NCI-H345 treated with DMSO at 0.1 percent for 48 hours (cell line): ENCODE data around the gene ZBP1.

Experiments used
- DNase-seq: peaks from one replicate; lab custom pipeline; 2025; ENCODE audit not compliant: unreplicated experiment; lab: John Stamatoyannopoulos, UW

The ZBP1 gene

GRCh38 chr20:57619051-57619831 lies 985 bp downstream of the ZBP1 start:
- no peak for DNase-seq

DNA sequence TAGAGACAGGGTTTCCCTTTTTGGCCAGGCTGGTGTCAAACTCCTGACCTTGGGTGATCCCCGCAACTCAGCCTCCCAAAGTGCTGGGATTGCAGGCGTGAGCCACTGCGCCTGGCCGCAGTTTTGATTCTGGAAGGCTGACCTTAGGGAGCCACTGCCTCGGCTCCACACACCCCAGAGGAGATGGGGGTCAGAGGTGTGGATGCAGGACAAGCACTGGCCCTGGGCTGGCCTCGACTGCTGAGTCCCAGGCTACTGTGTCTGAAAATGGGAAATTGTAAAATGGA lies 1.5 kb downstream of the ZBP1 start:
- DNase-seq: no peak

DNA sequence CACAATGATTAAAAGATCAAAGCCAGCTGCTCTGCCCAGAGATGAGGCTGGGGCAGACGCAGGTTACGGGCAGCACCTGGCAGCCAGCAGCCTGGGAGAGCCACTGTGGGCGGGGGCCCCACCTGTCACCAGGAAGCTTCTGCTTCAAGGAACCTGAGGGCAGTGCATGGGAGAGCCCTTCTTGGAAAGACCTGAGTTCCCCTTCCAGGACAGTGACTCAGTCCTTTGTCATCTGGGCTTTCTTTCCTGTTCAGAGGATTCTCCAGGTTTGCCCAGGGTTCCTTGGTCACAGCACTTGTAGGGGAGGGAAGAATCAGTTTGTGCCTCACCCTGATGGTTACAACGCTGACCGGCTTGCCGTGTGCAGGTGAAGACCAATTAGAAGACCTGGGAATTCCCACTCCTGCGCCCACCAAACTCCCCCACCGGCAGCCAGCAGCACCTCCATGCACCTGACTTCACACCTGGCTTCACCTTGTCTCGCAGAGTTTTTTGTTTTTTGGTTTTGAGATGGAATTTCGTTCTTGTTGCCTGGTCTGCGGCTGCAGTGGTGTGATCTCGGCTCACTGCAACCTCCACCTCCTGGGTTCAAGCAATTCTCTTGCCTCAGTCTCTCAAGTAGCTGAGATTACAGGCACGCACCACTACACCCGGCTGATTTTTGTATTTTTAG lies 2.0 kb downstream of the ZBP1 start:
- DNase-seq: no peak

DNA sequence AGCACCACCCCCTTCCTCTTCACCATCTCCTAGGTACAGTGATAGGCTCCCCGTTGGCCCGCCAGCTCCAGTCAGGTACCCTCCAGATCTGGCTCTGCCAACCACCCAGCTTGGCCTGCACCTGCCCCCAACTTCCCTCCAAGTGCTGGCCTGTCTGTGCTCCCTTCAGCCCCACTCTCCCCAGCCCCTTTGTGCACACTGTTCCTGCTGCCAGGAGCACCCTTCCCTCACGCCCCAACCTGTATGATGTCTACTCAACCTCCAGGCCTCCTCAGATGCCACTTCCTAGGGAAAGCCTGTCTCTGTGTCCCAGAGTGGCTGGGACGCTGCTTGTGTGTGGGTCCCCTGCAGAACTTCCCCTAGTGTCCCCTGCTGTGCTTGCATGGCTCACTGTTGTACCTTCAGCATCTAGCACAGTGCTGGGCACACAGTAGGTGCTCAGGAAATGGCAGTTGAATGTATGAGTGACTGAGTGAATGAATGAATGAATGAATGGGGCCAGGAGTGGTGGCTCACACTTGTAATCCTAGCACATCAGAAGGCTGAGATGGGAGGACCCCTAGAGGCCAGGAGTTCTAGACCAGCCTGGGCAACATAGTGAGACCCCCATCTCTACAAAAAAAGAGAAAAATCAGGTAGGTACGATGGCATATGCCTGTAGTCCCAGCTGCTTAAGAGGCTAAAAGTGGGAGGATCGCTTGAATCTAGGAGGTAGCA lies 3.0 kb downstream of the ZBP1 start:
- DNase-seq: no peak

DNA sequence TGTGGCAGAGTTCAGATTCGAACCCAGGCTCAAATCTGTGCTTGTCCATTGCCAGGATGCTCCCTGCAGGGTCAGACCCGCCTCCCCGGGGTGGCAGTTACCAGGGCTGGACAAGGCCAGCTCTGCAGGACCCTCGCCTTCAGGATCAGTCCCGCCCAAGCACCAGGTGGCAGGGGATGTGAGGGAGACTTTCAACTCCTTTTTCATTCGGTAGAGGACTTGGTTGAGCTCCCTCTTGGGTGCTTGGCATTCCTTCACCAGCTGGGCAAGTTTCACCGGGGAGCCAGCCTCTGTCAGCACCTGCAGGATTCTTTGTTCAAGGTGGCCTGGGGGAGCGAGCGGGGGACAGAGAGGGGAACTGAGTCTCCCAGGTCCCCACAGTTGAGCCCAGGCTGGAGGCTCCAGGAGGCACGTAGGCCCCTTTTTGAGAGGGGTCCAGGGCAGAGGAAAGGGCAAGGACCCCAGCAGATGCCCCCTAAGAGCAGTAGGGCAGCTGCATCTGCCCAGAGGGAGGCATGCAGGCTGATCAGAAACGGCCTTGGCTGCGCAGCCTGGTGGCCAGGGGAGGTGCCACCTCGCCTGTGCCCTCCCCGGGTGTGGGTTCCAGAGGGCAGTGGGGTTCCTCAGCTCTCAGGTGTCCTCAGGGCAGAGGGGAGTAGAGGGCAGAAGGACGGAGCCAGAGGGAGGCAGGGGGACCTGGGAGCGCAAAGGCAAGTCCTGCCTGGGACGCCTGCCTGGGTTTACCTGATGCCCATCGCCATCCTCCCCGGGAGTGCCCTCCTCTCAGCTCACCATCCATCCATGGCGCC lies 3.9 kb downstream of the ZBP1 start:
- no peak for DNase-seq

- no peak for DNase-seq
Observed at GRCh38 chr20:57615445-57615811, 4.8 kb downstream of the ZBP1 start.

- no peak for DNase-seq
Observed at GRCh38 chr20:57614490-57615444, 5.5 kb downstream of the ZBP1 start.

DNA sequence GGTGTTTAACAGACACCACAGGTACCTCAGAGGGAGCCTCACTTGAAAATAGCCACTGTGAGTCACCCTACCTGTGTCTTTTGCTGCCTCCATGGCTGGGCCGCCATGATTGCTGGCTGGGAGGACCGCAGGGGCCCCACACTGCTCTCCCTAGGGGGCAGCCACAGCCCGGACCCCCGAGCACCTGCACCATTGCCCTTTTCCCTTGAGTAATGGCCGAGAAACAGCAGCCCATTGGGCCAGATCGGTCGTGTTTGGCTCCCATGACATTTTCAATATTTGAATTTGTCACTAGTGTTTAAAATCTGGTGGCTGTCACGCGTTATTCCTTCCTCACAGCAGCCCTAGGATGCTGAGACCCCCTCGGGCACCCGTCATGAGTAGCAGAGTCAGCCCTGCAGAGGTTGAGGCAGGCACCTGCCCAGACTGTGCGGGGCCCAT lies 6.7 kb downstream of the ZBP1 start:
- no peak for DNase-seq

GRCh38 chr20:57612916-57613315 lies 7.3 kb downstream of the ZBP1 start:
- DNase-seq: no peak

DNA sequence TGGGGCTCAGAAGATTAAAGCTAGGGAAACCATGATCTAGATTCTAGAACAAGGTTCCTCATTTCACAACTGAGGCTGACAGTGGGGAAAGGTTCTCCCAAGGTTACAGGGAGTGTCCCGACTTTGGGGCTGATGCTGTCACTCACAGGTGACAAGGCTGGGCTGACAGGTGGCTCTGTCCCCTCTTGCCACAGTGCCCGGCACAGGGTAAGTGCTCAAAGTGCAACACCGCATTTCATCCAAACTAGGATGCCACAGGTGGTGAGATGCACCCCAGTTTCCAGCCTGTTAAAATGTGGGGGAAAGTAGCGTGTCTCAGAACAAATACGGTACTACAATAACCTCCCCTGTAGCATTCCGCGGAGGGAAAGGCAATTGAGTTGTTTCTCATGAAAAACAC lies 7.8 kb downstream of the ZBP1 start:
- no peak for DNase-seq

DNA sequence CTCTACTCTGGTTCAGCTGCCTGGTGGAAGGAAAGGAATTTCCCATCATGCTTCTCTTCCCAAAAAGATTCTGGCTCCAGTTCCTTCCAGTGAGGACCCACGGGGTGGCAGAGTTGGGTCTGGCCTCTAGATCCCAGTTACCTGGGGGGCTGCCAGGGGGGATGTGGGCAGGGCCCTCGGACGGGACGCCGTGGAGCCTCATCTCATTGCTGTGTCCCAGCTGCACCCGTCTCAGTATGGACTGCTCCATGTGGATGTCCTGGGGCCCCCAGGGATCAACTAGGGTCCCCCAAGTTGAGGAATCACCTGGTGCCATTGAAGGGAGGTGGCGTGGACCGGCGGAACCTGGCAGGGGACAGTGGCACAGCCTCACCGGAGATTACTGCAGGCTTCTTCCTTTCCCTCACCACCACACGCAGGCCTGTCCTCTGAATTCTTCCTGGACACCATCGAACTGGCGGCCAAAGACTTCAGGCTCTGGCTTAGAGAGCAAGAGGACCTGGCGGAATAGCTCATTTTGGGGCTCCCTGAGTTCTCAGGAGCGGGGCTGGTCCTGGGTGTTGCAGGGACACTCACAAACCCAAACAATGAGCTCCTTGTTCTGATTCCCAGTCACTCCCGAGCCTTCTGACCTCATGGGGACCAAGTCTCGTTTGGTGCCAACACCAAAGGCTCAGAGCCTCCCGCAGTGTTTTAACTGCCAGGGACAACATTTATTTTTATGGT lies 8.5 kb downstream of the ZBP1 start:
- DNase-seq: no peak

DNA sequence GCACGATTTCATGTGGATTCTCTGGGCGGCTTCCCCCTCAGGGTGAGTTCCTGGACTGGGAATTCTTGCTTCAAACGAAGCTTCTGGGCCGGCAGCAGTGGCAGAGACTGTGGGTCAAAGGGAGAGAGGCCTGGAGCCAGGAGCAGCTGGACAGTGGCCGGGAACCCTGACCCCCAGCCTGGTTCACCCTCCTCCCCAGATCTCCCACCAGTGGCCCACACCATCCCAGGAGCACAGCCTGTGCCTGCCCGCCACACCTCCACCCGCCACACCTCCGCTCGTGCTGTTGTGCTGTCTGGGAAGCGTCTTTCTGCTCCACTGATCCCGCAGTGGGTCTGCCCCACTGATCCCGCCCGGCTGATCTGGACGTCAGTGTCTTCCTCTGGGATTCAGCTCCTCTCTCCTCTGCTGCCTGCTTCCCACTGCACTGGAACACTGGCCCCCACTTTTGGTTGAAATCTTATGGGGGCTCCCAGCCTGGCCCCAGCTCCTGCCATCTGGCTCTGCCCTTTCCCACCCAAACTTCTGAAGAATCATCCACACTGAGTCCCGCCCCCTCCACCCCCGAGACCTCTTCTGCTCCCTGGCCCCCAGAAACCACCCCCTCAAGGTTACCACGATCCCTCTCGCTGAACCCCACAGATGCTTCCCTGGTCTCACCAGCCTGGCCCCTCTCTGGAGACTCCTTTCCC lies 9.8 kb downstream of the ZBP1 start:
- no peak for DNase-seq

- no peak for DNase-seq
Observed at GRCh38 chr20:57609842-57610167, 10.4 kb downstream of the ZBP1 start.

GRCh38 chr20:57609086-57609841 lies 11.0 kb downstream of the ZBP1 start:
- no peak for DNase-seq

DNA sequence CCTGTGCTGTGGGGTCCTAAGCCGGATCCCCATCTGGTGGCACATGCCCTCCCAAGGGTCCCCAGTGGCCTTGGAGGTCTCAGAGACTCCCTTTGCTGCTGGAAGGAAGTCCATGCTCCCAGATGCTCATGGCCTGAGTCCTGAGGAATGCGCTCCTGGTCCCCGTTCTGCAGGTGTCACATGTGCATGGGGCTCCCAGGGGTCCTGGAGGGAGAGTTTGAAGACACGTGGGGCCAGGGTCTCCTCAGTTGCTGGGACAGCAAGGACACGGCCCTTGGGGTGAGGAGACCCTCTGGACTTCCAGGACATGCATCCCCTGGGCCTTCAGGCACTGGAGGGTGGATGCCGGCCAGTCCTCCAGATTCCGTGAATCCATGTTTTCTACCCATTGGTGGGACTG lies 11.7 kb downstream of the ZBP1 start:
- no peak for DNase-seq

GRCh38 chr20:57605878-57606277 lies 14.3 kb downstream of the ZBP1 start:
- DNase-seq: no peak

DNA sequence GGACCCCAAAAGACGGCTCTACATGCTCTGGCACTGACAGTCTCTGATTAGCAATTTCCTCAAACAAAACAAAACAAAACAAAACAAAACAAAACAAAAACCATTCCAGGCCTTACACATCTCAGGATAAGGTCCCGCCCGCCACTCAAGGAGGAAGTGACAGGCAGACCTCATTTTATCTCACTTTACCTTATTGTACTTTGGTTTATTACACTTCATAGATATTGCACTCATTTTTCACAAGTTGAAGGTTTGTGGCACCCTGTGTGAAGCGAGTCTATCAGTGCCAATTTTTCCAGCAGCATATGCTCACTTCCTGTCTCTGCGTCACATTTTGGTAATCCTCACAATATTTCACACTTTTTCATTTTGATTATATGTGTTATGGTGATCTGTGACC lies 15.2 kb downstream of the ZBP1 start:
- DNase-seq: no peak

DNA sequence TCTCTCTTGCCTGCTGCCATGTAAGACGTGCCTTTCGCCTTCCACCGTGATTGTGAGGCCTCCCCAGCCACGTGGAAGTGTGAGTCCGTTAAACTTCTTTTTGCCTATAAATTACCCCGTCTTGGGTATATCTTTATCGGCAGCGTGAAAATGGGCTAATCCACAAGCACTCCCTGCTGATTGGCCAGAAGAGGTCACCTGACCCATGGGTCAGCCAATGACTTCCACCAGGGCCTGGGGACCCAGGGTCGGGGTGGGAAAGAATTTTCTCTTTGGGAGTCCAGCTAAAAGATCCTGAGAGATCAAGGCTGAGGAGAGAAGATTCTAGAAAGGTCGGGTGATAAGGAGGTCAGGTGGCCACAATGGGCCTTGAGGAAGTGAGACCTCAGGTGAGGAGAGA lies 17.1 kb downstream of the ZBP1 start:
- no peak for DNase-seq

- DNase-seq: no peak
Observed at GRCh38 chr20:57601737-57602136, 18.5 kb downstream of the ZBP1 start.
